ENCODE measurements around the gene KCNH1. TPM values are rescaled to one million over a fixed set of nuclear protein-coding genes. Genes with fewer than 3 reads are reported as not detected.

Gene KCNH1
- total RNA-seq, 1 experiment from 2014 or later, result not detected

- intact Hi-C loops (cut with micrococcal nuclease), result no loop called here
- BruUV-seq (replicated peaks), result no TSS peak
These were observed 430.4 kb downstream of the KCNH1 start for GRCh38 chr1:210703593-210703992.

More at GRCh38 chr1:210703593-210703992, 430.4 kb downstream of the KCNH1 start:
- no peak for DNase-seq (ENCODE audit: low read depth, low spot score)
- no peaks in the 10 kb centered on the region for H3K36me3 ChIP-seq (ENCODE audit: control insufficient read depth in 1 of 2, insufficient read depth in 2 of 2, low read length in 2 of 2)
- H3K9me2 ChIP-seq (ENCODE audit: insufficient read depth), result no peaks in the 10 kb centered on the region
- H3K4me1 ChIP-seq (ENCODE audit: control insufficient read depth in 1 of 2, insufficient read depth in 2 of 2, low read length in 2 of 2), result no peaks in the 10 kb centered on the region
- H3K79me2 ChIP-seq (ENCODE audit: insufficient read depth, low read length), result no peaks in the 10 kb centered on the region
- no peak overlapping the region for H3K9ac ChIP-seq (ENCODE audit: low read length)
- H3K27me3 ChIP-seq (ENCODE audit: insufficient read depth, low read length), result peaks cover 49% of the 10 kb centered on the region
- H3K4me3 ChIP-seq (replicated peaks in 1 of 2; ENCODE audit: low read depth in 1 of 2, low read length in 2 of 2), result no peak overlapping the region
- no peaks in the 10 kb centered on the region for H4K20me1 ChIP-seq (ENCODE audit: insufficient read depth)
- ChIA-PET CTCF (no interaction called here), RAD21 (ENCODE audit: low non-redundant PET in 1 of 2, low total read pairs in 2 of 2, uncharacterized antibody in 2 of 2, unreplicated experiment in 2 of 2) (no interaction called here), POLR2A (no interaction called here)
- no peaks in the 10 kb centered on the region for H3K9me3 ChIP-seq (ENCODE audit: control insufficient read depth in 1 of 2, insufficient read depth in 1 of 2, low read depth in 1 of 2, low read length in 2 of 2)
- no peak overlapping the region for H2AFZ ChIP-seq (ENCODE audit: low read depth, low read length, poor library complexity, severe bottlenecking)
- no peak for TF ChIP-seq FOSL1 (IDR thresholded peaks at IDR 0.05; ENCODE audit: low read depth)
- no peak for TF ChIP-seq EZH2phosphoT487 (IDR thresholded peaks at IDR 0.05; ENCODE audit: borderline replicate concordance)
- TF ChIP-seq, protein P1, sequence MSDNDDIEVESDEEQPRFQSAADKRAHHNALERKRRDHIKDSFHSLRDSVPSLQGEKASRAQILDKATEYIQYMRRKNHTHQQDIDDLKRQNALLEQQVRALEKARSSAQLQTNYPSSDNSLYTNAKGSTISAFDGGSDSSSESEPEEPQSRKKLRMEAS (IDR thresholded peaks at IDR 0.05), result no peak
- TF ChIP-seq ELF1 (IDR thresholded peaks at IDR 0.05; ENCODE audit: borderline replicate concordance, low read depth), result no peak
- TF ChIP-seq TCF7L2 (IDR thresholded peaks at IDR 0.05; ENCODE audit: borderline replicate concordance, extremely low read depth, insufficient read depth, insufficient read length), result no peak
- no peak for TF ChIP-seq ZNF274 (IDR thresholded peaks at IDR 0.05; ENCODE audit: low read depth, low read length)
- no peak for TF ChIP-seq JUND (IDR thresholded peaks at IDR 0.05)
- TF ChIP-seq, protein P2, sequence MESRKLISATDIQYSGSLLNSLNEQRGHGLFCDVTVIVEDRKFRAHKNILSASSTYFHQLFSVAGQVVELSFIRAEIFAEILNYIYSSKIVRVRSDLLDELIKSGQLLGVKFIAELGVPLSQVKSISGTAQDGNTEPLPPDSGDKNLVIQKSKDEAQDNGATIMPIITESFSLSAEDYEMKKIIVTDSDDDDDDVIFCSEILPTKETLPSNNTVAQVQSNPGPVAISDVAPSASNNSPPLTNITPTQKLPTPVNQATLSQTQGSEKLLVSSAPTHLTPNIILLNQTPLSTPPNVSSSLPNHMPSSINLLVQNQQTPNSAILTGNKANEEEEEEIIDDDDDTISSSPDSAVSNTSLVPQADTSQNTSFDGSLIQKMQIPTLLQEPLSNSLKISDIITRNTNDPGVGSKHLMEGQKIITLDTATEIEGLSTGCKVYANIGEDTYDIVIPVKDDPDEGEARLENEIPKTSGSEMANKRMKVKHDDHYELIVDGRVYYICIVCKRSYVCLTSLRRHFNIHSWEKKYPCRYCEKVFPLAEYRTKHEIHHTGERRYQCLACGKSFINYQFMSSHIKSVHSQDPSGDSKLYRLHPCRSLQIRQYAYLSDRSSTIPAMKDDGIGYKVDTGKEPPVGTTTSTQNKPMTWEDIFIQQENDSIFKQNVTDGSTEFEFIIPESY (IDR thresholded peaks at IDR 0.05; ENCODE audit: extremely low read depth, insufficient replicate concordance, low read length), result no peak
- no peak for TF ChIP-seq SRF (IDR thresholded peaks at IDR 0.05; ENCODE audit: low read depth)
- TF ChIP-seq, protein P3, sequence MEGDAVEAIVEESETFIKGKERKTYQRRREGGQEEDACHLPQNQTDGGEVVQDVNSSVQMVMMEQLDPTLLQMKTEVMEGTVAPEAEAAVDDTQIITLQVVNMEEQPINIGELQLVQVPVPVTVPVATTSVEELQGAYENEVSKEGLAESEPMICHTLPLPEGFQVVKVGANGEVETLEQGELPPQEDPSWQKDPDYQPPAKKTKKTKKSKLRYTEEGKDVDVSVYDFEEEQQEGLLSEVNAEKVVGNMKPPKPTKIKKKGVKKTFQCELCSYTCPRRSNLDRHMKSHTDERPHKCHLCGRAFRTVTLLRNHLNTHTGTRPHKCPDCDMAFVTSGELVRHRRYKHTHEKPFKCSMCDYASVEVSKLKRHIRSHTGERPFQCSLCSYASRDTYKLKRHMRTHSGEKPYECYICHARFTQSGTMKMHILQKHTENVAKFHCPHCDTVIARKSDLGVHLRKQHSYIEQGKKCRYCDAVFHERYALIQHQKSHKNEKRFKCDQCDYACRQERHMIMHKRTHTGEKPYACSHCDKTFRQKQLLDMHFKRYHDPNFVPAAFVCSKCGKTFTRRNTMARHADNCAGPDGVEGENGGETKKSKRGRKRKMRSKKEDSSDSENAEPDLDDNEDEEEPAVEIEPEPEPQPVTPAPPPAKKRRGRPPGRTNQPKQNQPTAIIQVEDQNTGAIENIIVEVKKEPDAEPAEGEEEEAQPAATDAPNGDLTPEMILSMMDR (IDR thresholded peaks at IDR 0.05 in 2 of 3, conservative IDR thresholded peaks at IDR 0.05 in 1 of 3; ENCODE audit: borderline replicate concordance in 1 of 3, insufficient read depth in 1 of 3, low read depth in 2 of 3, low read length in 2 of 3), result no peak
- TF ChIP-seq, protein P4, sequence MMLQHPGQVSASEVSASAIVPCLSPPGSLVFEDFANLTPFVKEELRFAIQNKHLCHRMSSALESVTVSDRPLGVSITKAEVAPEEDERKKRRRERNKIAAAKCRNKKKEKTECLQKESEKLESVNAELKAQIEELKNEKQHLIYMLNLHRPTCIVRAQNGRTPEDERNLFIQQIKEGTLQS (IDR thresholded peaks at IDR 0.05), result no peak
- no peak for TF ChIP-seq POLR2A (IDR thresholded peaks at IDR 0.05; ENCODE audit: borderline replicate concordance, extremely low read depth, insufficient read depth, insufficient read length)
- no peak for TF ChIP-seq ZFX (IDR thresholded peaks at IDR 0.05)
- no peak for TF ChIP-seq SIN3A (IDR thresholded peaks at IDR 0.05; ENCODE audit: low read depth)
- TF ChIP-seq SP1 (IDR thresholded peaks at IDR 0.05; ENCODE audit: low read depth), result no peak
- no peak for TF ChIP-seq CEBPB (IDR thresholded peaks at IDR 0.05; ENCODE audit: low read depth)
- no peak overlapping the region for H3K4me2 ChIP-seq (ENCODE audit: low read length)
- no peak overlapping the region for H3K27ac ChIP-seq (ENCODE audit: low read depth, low read length)
- no peak for ATAC-seq

Measured in HCT116 (cell line).